ENCODE results near the gene NEDD1.

Gene NEDD1

GRCh38 chr12:96870946-96871345, 36.1 kb upstream of the NEDD1 start:
- Histone ChIP-seq H3K79me2 (ENCODE audit: insufficient read depth, low read length) (no peaks in the 10 kb centered on the region), H3K36me3 (ENCODE audit: insufficient read depth, low read length) (no peaks in the 10 kb centered on the region), H3K4me2 (ENCODE audit: low read length) (no peak overlapping the region), H3K9me3 (ENCODE audit: low read length) (no peaks in the 10 kb centered on the region), H4K20me1 (ENCODE audit: insufficient read depth, low read length) (no peaks in the 10 kb centered on the region), H2AFZ (ENCODE audit: low read length) (no peak overlapping the region), H3K9ac (ENCODE audit: low read length) (no peak overlapping the region), H3K4me3 (ENCODE audit: low read depth, low read length, poor library complexity, severe bottlenecking) (no peak overlapping the region), H3K9me2 (ENCODE audit: low read depth, low read length) (no peaks in the 10 kb centered on the region), H3K27me3 (ENCODE audit: insufficient read depth, low read length) (no peaks in the 10 kb centered on the region), H3F3A (ENCODE audit: insufficient read depth, low read length) (no peaks in the 10 kb centered on the region), H3K4me1 (ENCODE audit: insufficient read depth, low read length, severe bottlenecking) (no peaks in the 10 kb centered on the region), H3K27ac (ENCODE audit: low read depth, low read length, poor library complexity, severe bottlenecking) (no peak overlapping the region)
- no peak for TF ChIP-seq EZH2 (IDR thresholded peaks at IDR 0.05; ENCODE audit: borderline replicate concordance, low read length)
- TF ChIP-seq CTCF (IDR thresholded peaks at IDR 0.05; ENCODE audit: low read length) = no peak

GRCh38 chr12:96872961-96873360, 34.1 kb upstream of the NEDD1 start:
- no peak for TF ChIP-seq EZH2 (IDR thresholded peaks at IDR 0.05; ENCODE audit: borderline replicate concordance, low read length)
- TF ChIP-seq CTCF (IDR thresholded peaks at IDR 0.05; ENCODE audit: low read length) = no peak
- Histone ChIP-seq H3K79me2 (ENCODE audit: insufficient read depth, low read length) (no peaks in the 10 kb centered on the region), H3K4me2 (ENCODE audit: low read length) (no peak overlapping the region), H3K36me3 (ENCODE audit: insufficient read depth, low read length) (no peaks in the 10 kb centered on the region), H3K27ac (ENCODE audit: low read depth, low read length, poor library complexity, severe bottlenecking) (no peak overlapping the region), H3K4me1 (ENCODE audit: insufficient read depth, low read length, severe bottlenecking) (no peaks in the 10 kb centered on the region), H4K20me1 (ENCODE audit: insufficient read depth, low read length) (no peaks in the 10 kb centered on the region), H3F3A (ENCODE audit: insufficient read depth, low read length) (no peaks in the 10 kb centered on the region), H3K27me3 (ENCODE audit: insufficient read depth, low read length) (no peaks in the 10 kb centered on the region), H3K9me2 (ENCODE audit: low read depth, low read length) (no peaks in the 10 kb centered on the region), H3K4me3 (ENCODE audit: low read depth, low read length, poor library complexity, severe bottlenecking) (no peak overlapping the region), H3K9me3 (ENCODE audit: low read length) (no peaks in the 10 kb centered on the region), H3K9ac (ENCODE audit: low read length) (no peak overlapping the region), H2AFZ (ENCODE audit: low read length) (no peak overlapping the region)

- H3K27me3 ChIP-seq (ENCODE audit: insufficient read depth, low read length) = no peaks in the 10 kb centered on the region
- H3K9me2 ChIP-seq (ENCODE audit: low read depth, low read length) = no peaks in the 10 kb centered on the region
These were observed 32.8 kb upstream of the NEDD1 start for GRCh38 chr12:96874211-96874610.

More at GRCh38 chr12:96874211-96874610, 32.8 kb upstream of the NEDD1 start:
- Histone ChIP-seq H3K36me3 (ENCODE audit: insufficient read depth, low read length) (no peaks in the 10 kb centered on the region), H3K4me2 (ENCODE audit: low read length) (no peak overlapping the region), H4K20me1 (ENCODE audit: insufficient read depth, low read length) (no peaks in the 10 kb centered on the region), H3K9me3 (ENCODE audit: low read length) (no peaks in the 10 kb centered on the region), H3K4me1 (ENCODE audit: insufficient read depth, low read length, severe bottlenecking) (no peaks in the 10 kb centered on the region), H3K79me2 (ENCODE audit: insufficient read depth, low read length) (no peaks in the 10 kb centered on the region), H3F3A (ENCODE audit: insufficient read depth, low read length) (no peaks in the 10 kb centered on the region), H3K4me3 (ENCODE audit: low read depth, low read length, poor library complexity, severe bottlenecking) (no peak overlapping the region), H3K27ac (ENCODE audit: low read depth, low read length, poor library complexity, severe bottlenecking) (no peak overlapping the region), H3K9ac (ENCODE audit: low read length) (no peak overlapping the region), H2AFZ (ENCODE audit: low read length) (no peak overlapping the region)
- no peak for TF ChIP-seq EZH2 (IDR thresholded peaks at IDR 0.05; ENCODE audit: borderline replicate concordance, low read length)
- no peak for TF ChIP-seq CTCF (IDR thresholded peaks at IDR 0.05; ENCODE audit: low read length)

Data from OCI-LY1 (cell line).